ENCODE results near the gene GOLGA6D. TPM values are rescaled to one million over a fixed set of nuclear protein-coding genes. Genes with fewer than 3 reads are reported as not detected.
A peak's percentile ranks its signal among the peaks of the same experiment; 100 is the strongest.
"Not testable (repeated sequence)": the region's sequence is repeated elsewhere in the genome, so short reads cannot be mapped to it uniquely, and the experiment has no call there.

Gene GOLGA6D
- total RNA-seq, 4 donors from 2014 or later, result not detected

GRCh38 chr15:75299311-75299688 lies 16.7 kb downstream of the GOLGA6D start:
- DNase-seq (ENCODE audit: extremely low spot score); intact Hi-C loops (cut with DNase I); H3K4me3 ChIP-seq; H3K36me3 ChIP-seq; H3K9me3 ChIP-seq; H3K27ac ChIP-seq (replicated peaks in 1 of 4); H3K4me1 ChIP-seq: not testable (repeated sequence)
- WGBS, result 0% methylated on average over 2 of the region's 6 CpGs
- peak; percentile 22 to 52 (median 37) for TF ChIP-seq CTCF (IDR thresholded peaks at IDR 0.05)
- H3K27me3 ChIP-seq, result peaks cover 0 to 11% (median 0%) of the 10 kb centered on the region in 4 donors

GRCh38 chr15:75300026-75300425 lies 17.4 kb downstream of the GOLGA6D start:
- H3K4me3 ChIP-seq; H3K27ac ChIP-seq (replicated peaks in 1 of 4); H3K36me3 ChIP-seq; DNase-seq (ENCODE audit: extremely low spot score); H3K9me3 ChIP-seq; H3K4me1 ChIP-seq: not testable (repeated sequence)
- intact Hi-C loops (cut with DNase I), result loop anchor here (10.0 kb wide), 2 partner anchors 65 to 275 kb away; partner anchors contain the start of gene PPCDC
- WGBS, result 69% methylated on average over 6 of the region's 6 CpGs
- peaks cover 0 to 17% (median 2%) of the 10 kb centered on the region in 4 donors for H3K27me3 ChIP-seq

- DNase-seq (ENCODE audit: extremely low spot score), result no peak
- H3K36me3 ChIP-seq, result no peaks in the 10 kb centered on the region
These were observed 19.7 kb downstream of the GOLGA6D start for GRCh38 chr15:75302318-75302717.

DNA sequence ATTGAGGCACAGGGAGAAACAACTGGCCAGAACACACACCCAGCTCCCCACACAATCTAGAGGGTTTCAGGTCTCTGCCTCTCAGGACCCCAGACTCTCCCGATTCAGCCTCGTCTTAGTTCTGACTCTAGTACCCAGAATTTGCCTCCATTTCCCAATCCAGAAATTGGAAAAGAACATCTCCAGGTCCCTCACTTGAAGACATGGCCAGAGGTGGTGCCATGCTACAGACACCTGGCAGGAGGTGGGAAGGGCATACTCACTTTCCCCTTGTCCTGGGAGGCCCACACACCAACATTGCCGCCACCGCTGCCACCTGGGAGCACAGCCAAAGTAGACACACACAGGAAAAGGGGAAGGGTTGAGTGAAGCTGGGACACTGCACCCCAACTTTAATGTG lies 20.1 kb downstream of the GOLGA6D start:
- WGBS, result 100% methylated on average over 3 of the region's 4 CpGs
- DNase-seq (ENCODE audit: extremely low spot score); H3K4me3 ChIP-seq; H3K9me3 ChIP-seq; H3K36me3 ChIP-seq; H3K27ac ChIP-seq (replicated peaks in 1 of 4); H3K4me1 ChIP-seq: not testable (repeated sequence)
- peaks cover 0 to 37% (median 2%) of the 10 kb centered on the region in 4 donors for H3K27me3 ChIP-seq
- intact Hi-C loops (cut with DNase I), result loop anchor here (10.0 kb wide), 2 partner anchors 68 to 278 kb away; partner anchors contain the start of gene PPCDC

More at GRCh38 chr15:75302318-75302717, 19.7 kb downstream of the GOLGA6D start:
- Histone ChIP-seq H3K27me3 (peaks cover 0 to 34% (median 2%) of the 10 kb centered on the region in 4 donors), H3K4me1 (no peaks in the 10 kb centered on the region), H3K9me3 (no peaks in the 10 kb centered on the region), H3K27ac (replicated peaks in 1 of 4) (no peak overlapping the region), H3K4me3 (no peak overlapping the region)
- WGBS, result no CpG with 5 or more reads among the region's 9 CpGs
- TF ChIP-seq POLR2A (IDR thresholded peaks at IDR 0.05; ENCODE audit: low read depth) (no peak), EP300 (IDR thresholded peaks at IDR 0.05) (no peak), POLR2AphosphoS5 (IDR thresholded peaks at IDR 0.05) (no peak), CTCF (IDR thresholded peaks at IDR 0.05) (no peak)
- intact Hi-C loops (cut with DNase I), result loop anchor here (10.0 kb wide), 2 partner anchors 68 to 278 kb away; partner anchors contain the start of gene PPCDC

DNA sequence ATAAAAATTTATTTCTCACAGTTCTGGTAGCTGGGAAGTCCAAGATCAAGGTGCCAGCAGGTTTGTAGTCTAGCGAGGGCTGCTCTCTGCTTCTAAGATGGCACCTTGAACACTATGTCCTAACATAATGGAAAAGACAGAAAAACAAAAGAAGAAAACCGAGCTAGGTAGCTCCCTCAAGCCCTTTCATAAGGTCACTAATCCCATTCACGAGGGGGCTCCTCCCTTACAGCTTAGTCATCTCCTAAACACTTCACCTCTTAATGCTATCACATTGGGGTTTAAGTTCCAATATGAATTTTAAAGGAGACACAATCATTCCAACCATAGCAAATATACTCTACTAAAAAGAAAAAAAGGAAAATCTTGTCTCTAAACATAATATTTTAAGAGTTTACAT lies 23.6 kb downstream of the GOLGA6D start:
- no peak for TF ChIP-seq EP300 (IDR thresholded peaks at IDR 0.05)
- TF ChIP-seq POLR2AphosphoS5 (IDR thresholded peaks at IDR 0.05), result no peak
- no peak for TF ChIP-seq POLR2A (IDR thresholded peaks at IDR 0.05; ENCODE audit: low read depth)
- no peak for TF ChIP-seq CTCF (IDR thresholded peaks at IDR 0.05)
- no peak for DNase-seq (ENCODE audit: extremely low spot score)
- Histone ChIP-seq H3K36me3 (no peaks in the 10 kb centered on the region), H3K9me3 (no peaks in the 10 kb centered on the region), H3K4me1 (no peaks in the 10 kb centered on the region), H3K4me3 (no peak overlapping the region), H3K27me3 (peaks cover 0 to 44% (median 2%) of the 10 kb centered on the region in 4 donors), H3K27ac (replicated peaks in 1 of 4) (no peak overlapping the region)
- intact Hi-C loops (cut with DNase I), result loop anchor here (10.0 kb wide), 2 partner anchors 71 to 281 kb away; partner anchors contain the start of gene PPCDC
- WGBS, result 72% methylated on average over 3 of the region's 3 CpGs

- Histone ChIP-seq H3K4me1 (no peaks in the 10 kb centered on the region), H3K4me3 (no peak overlapping the region), H3K9me3 (no peaks in the 10 kb centered on the region), H3K27me3 (peaks cover 0 to 44% (median 2%) of the 10 kb centered on the region in 4 donors), H3K27ac (replicated peaks in 1 of 4) (no peak overlapping the region), H3K36me3 (no peaks in the 10 kb centered on the region)
- TF ChIP-seq POLR2AphosphoS5 (IDR thresholded peaks at IDR 0.05) (no peak), EP300 (IDR thresholded peaks at IDR 0.05) (no peak), CTCF (IDR thresholded peaks at IDR 0.05) (peak in 1 of 3 experiments; percentile 15), POLR2A (IDR thresholded peaks at IDR 0.05; ENCODE audit: low read depth) (no peak)
- DNase-seq (ENCODE audit: extremely low spot score), result no peak
- 40% methylated on average over 10 of the region's 15 CpGs for WGBS
- intact Hi-C loops (cut with DNase I), result loop anchor here (10.0 kb wide), 2 partner anchors 73 to 283 kb away; partner anchors contain the start of gene PPCDC
These were observed 25.2 kb downstream of the GOLGA6D start for GRCh38 chr15:75307778-75308390.

Measured in esophagus muscularis mucosa (tissue), 4 donors.